Activated naive CD8-positive, alpha-beta T cell treated with anti-CD3 and anti-CD28 coated beads, Interleukin-2, amount 50 U/mL, for 24 hours (primary cell): ENCODE measurements around the gene TMEM242.
"Not testable (repeated sequence)": the region's sequence is repeated elsewhere in the genome, so short reads cannot be mapped to it uniquely, and the experiment has no call there.

Experiments used
- ATAC-seq: fragments of 150-1000 bp; cut with Tn5 transposase; one replicate; pipeline ENCODE4 v1.10.0; 2021
- DNase-seq: peaks from one replicate; pipeline ENCODE4 v3.0.0; 2021
- H3K27ac Mint-ChIP-seq: one replicate; pipeline ENCODE4 v1.8.0; 2021; ENCODE audit warnings: mild to moderate bottlenecking, mixed read lengths
- H3K27me3 Mint-ChIP-seq: one replicate; pipeline ENCODE4 v1.8.0; 2021; ENCODE audit warnings: mixed read lengths
- H3K36me3 Mint-ChIP-seq: one replicate; pipeline ENCODE4 v1.8.0; 2021; ENCODE audit warnings: low read depth, mixed read lengths
- H3K4me1 Mint-ChIP-seq: one replicate; pipeline ENCODE4 v1.8.0; 2021; ENCODE audit warnings: mixed read lengths
- H3K4me3 Mint-ChIP-seq: one replicate; pipeline ENCODE4 v1.8.0; 2021; ENCODE audit warnings: mild to moderate bottlenecking, moderate library complexity, mixed read lengths
- H3K9me3 Mint-ChIP-seq: one replicate; pipeline ENCODE4 v1.8.0; 2021; ENCODE audit warnings: mixed read lengths

TMEM242 gene

GRCh38 chr6:157323255-157323965, at the start of gene TMEM242:
Gene TMEM242, minus strand, starts transcription at chr6:157323519. Its CDS starts 20 bp downstream, at chr6:157323499.
- H3K36me3 Mint-ChIP-seq: peaks cover 3% of the 10 kb centered on the region
- peak within 1 kb of the TSS; percentile 97 for H3K4me3 Mint-ChIP-seq
- H3K4me1 Mint-ChIP-seq: peaks cover 34% of the 10 kb centered on the region
- H3K27ac Mint-ChIP-seq: peak within 1 kb of the TSS; percentile 88
- no peaks in the 10 kb centered on the region for H3K9me3 Mint-ChIP-seq
- DNase-seq: peak; percentile 95
- ATAC-seq: peak; percentile 97
- peaks cover 26% of the 10 kb centered on the region for H3K27me3 Mint-ChIP-seq

- Mint-ChIP-seq H3K4me3 (no peak overlapping the region), H3K36me3 (no peaks in the 10 kb centered on the region), H3K27me3 (peaks cover 29% of the 10 kb centered on the region), H3K27ac (no peak overlapping the region), H3K9me3 (no peaks in the 10 kb centered on the region), H3K4me1 (peaks cover 41% of the 10 kb centered on the region)
- no peak for ATAC-seq
- no peak for DNase-seq
Observed at GRCh38 chr6:157372501-157373280, 49.4 kb upstream of the TMEM242 start.

GRCh38 chr6:157370755-157371154, 47.4 kb upstream of the TMEM242 start:
- no peak for DNase-seq

GRCh38 chr6:157368359-157369049, 45.2 kb upstream of the TMEM242 start:
- peak; percentile 71 for ATAC-seq
- peaks cover 57% of the 10 kb centered on the region for H3K27me3 Mint-ChIP-seq
- no peak for DNase-seq

More at GRCh38 chr6:157370755-157371154, 47.4 kb upstream of the TMEM242 start:
- Mint-ChIP-seq H3K4me1 (peaks cover 25% of the 10 kb centered on the region), H3K36me3 (no peaks in the 10 kb centered on the region), H3K27ac (no peak overlapping the region), H3K4me3 (no peak overlapping the region), H3K27me3 (peaks cover 47% of the 10 kb centered on the region), H3K9me3 (no peaks in the 10 kb centered on the region)
- ATAC-seq: no peak

GRCh38 chr6:157366648-157367047, 43.3 kb upstream of the TMEM242 start:
- Mint-ChIP-seq H3K27me3 (peaks cover 46% of the 10 kb centered on the region), H3K27ac (no peak overlapping the region), H3K9me3 (no peaks in the 10 kb centered on the region), H3K36me3 (no peaks in the 10 kb centered on the region), H3K4me1 (peaks cover 25% of the 10 kb centered on the region), H3K4me3 (no peak overlapping the region)
- DNase-seq (no peak), ATAC-seq (no peak)

More at GRCh38 chr6:157368359-157369049, 45.2 kb upstream of the TMEM242 start:
- Mint-ChIP-seq H3K4me1 (peaks cover 25% of the 10 kb centered on the region), H3K4me3 (peak overlapping the region; percentile 14), H3K27ac (no peak overlapping the region), H3K9me3 (no peaks in the 10 kb centered on the region), H3K36me3 (no peaks in the 10 kb centered on the region)

GRCh38 chr6:157364705-157365104, 41.4 kb upstream of the TMEM242 start:
- Mint-ChIP-seq H3K36me3 (no peaks in the 10 kb centered on the region), H3K27ac (no peak overlapping the region), H3K4me3 (no peak overlapping the region), H3K27me3 (peaks cover 43% of the 10 kb centered on the region), H3K4me1 (peaks cover 18% of the 10 kb centered on the region), H3K9me3 (no peaks in the 10 kb centered on the region)
- no peak for DNase-seq
- no peak for ATAC-seq

- H3K27me3 Mint-ChIP-seq: peaks cover 34% of the 10 kb centered on the region
- no peak for ATAC-seq
Observed at GRCh38 chr6:157361886-157362285, 38.6 kb upstream of the TMEM242 start.

GRCh38 chr6:157358287-157358686, 35.0 kb upstream of the TMEM242 start:
- H3K36me3 Mint-ChIP-seq: no peaks in the 10 kb centered on the region
- DNase-seq: no peak
- no peak overlapping the region for H3K27ac Mint-ChIP-seq
- ATAC-seq: no peak
- H3K4me3 Mint-ChIP-seq: no peak overlapping the region
- no peaks in the 10 kb centered on the region for H3K9me3 Mint-ChIP-seq
- H3K27me3 Mint-ChIP-seq: peaks cover 27% of the 10 kb centered on the region
- no peaks in the 10 kb centered on the region for H3K4me1 Mint-ChIP-seq

More at GRCh38 chr6:157361886-157362285, 38.6 kb upstream of the TMEM242 start:
- H3K27ac Mint-ChIP-seq: no peak overlapping the region
- no peaks in the 10 kb centered on the region for H3K36me3 Mint-ChIP-seq
- DNase-seq: no peak
- H3K4me1 Mint-ChIP-seq: no peaks in the 10 kb centered on the region
- H3K4me3 Mint-ChIP-seq: no peak overlapping the region
- H3K9me3 Mint-ChIP-seq: no peaks in the 10 kb centered on the region

GRCh38 chr6:157346373-157346772, 23.1 kb upstream of the TMEM242 start:
- H3K27me3 Mint-ChIP-seq: peaks cover 37% of the 10 kb centered on the region
- ATAC-seq (no peak), DNase-seq (no peak)

GRCh38 chr6:157343732-157344131, 20.4 kb upstream of the TMEM242 start:
- Mint-ChIP-seq H3K27ac (no peak overlapping the region), H3K4me1 (no peaks in the 10 kb centered on the region), H3K36me3 (no peaks in the 10 kb centered on the region), H3K4me3 (no peak overlapping the region), H3K9me3 (no peaks in the 10 kb centered on the region), H3K27me3 (peaks cover 49% of the 10 kb centered on the region)
- DNase-seq: no peak
- no peak for ATAC-seq

More at GRCh38 chr6:157346373-157346772, 23.1 kb upstream of the TMEM242 start:
- Mint-ChIP-seq H3K27ac (no peak overlapping the region), H3K4me3 (no peak overlapping the region), H3K4me1 (no peaks in the 10 kb centered on the region), H3K9me3 (no peaks in the 10 kb centered on the region), H3K36me3 (no peaks in the 10 kb centered on the region)

GRCh38 chr6:157339432-157339831, 16.1 kb upstream of the TMEM242 start:
- Mint-ChIP-seq H3K27ac (no peak overlapping the region), H3K9me3 (no peaks in the 10 kb centered on the region), H3K27me3 (peaks cover 42% of the 10 kb centered on the region), H3K4me3 (no peak overlapping the region), H3K36me3 (no peaks in the 10 kb centered on the region), H3K4me1 (no peaks in the 10 kb centered on the region)
- DNase-seq: no peak
- no peak for ATAC-seq

- no peak for DNase-seq
- Mint-ChIP-seq H3K36me3 (no peaks in the 10 kb centered on the region), H3K9me3 (no peaks in the 10 kb centered on the region), H3K27ac (no peak overlapping the region), H3K4me3 (no peak overlapping the region), H3K27me3 (peaks cover 53% of the 10 kb centered on the region), H3K4me1 (no peaks in the 10 kb centered on the region)
- ATAC-seq: no peak
Observed at GRCh38 chr6:157337751-157338150, 14.4 kb upstream of the TMEM242 start.

- H3K4me1 Mint-ChIP-seq, H3K27ac Mint-ChIP-seq, H3K4me3 Mint-ChIP-seq, H3K36me3 Mint-ChIP-seq, DNase-seq, H3K9me3 Mint-ChIP-seq, ATAC-seq: not testable (repeated sequence)
- peaks cover 52% of the 10 kb centered on the region for H3K27me3 Mint-ChIP-seq
Observed at GRCh38 chr6:157337276-157337675, 14.0 kb upstream of the TMEM242 start.

- no peaks in the 10 kb centered on the region for H3K4me1 Mint-ChIP-seq
- no peak overlapping the region for H3K4me3 Mint-ChIP-seq
- H3K9me3 Mint-ChIP-seq: no peaks in the 10 kb centered on the region
- DNase-seq (no peak), ATAC-seq (no peak)
- H3K36me3 Mint-ChIP-seq: no peaks in the 10 kb centered on the region
- H3K27me3 Mint-ChIP-seq: peaks cover 46% of the 10 kb centered on the region
- no peak overlapping the region for H3K27ac Mint-ChIP-seq
Observed at GRCh38 chr6:157335829-157336228, 12.5 kb upstream of the TMEM242 start.
